ENCODE measurements around the gene TNFAIP2. TPM values are rescaled to one million over a fixed set of nuclear protein-coding genes. Genes with fewer than 3 reads are reported as not detected.

Gene TNFAIP2
- total and polyA plus RNA-seq, 2 experiments from 2014 or later: 9.9 to 14.1 TPM

GRCh38 chr14:103086771-103087342 is 36.4 kb upstream of the TNFAIP2 start:
- Histone ChIP-seq H4K20me1 (replicated peaks; ENCODE audit: insufficient read depth) (no peaks in the 10 kb centered on the region), H3K4me2 (no peak overlapping the region), H2AFZ (no peak overlapping the region), H3K27ac (ENCODE audit: low read depth) (no peak overlapping the region), H3F3A (replicated peaks; ENCODE audit: low read depth) (no peaks in the 10 kb centered on the region), H3K9me2 (ENCODE audit: insufficient read depth) (peaks cover 7% of the 10 kb centered on the region; the same call in 1 of the 2 replicates), H3K4me3 (no peak overlapping the region), H3K27me3 (ENCODE audit: insufficient read depth) (peaks cover 44% of the 10 kb centered on the region), H3K4me1 (ENCODE audit: insufficient read depth) (peaks cover 6% of the 10 kb centered on the region), H3K36me3 (ENCODE audit: insufficient read depth) (no peaks in the 10 kb centered on the region), H3K79me2 (replicated peaks; ENCODE audit: insufficient read depth) (no peaks in the 10 kb centered on the region)
- Mint-ChIP-seq H3K4me1 (peaks cover 6% of the 10 kb centered on the region; the same call in 2 of the 3 replicates), H3K9me3 (no peaks in the 10 kb centered on the region), H3K27me3 (ENCODE audit: insufficient read depth, low read depth, poor library complexity) (peaks cover 25% of the 10 kb centered on the region), H3K36me3 (ENCODE audit: low read depth) (no peaks in the 10 kb centered on the region), H3K4me3 (no peak overlapping the region), H3K27ac (no peak overlapping the region)
- TF ChIP-seq CTCF (conservative IDR thresholded peaks at IDR 0.05; ENCODE audit: low read depth in 2 of 2) (no peak), NANOG (IDR thresholded peaks at IDR 0.05; ENCODE audit: borderline replicate concordance) (no peak), EZH2phosphoT487 (IDR thresholded peaks at IDR 0.05; ENCODE audit: unreplicated experiment) (no peak)
- DNase-seq (ENCODE audit: low spot score) (no peak), ATAC-seq (no peak)

- 0 out of 2 replicates have a peak, but pooled peaks cover 4% of the 10 kb centered on the region for H3F3A ChIP-seq (replicated peaks; ENCODE audit: low read depth)
- DNase-seq (ENCODE audit: low spot score) (peak; percentile 53), ATAC-seq (peak; percentile 3; the same call in 2 of the 3 replicates)
- no peaks in the 10 kb centered on the region for H4K20me1 ChIP-seq (replicated peaks; ENCODE audit: insufficient read depth)
- 0 out of 2 replicates have a peak, but pooled peaks cover 2% of the 10 kb centered on the region for H3K9me2 ChIP-seq (ENCODE audit: insufficient read depth)
- H3K4me1 Mint-ChIP-seq: peaks cover 6% of the 10 kb centered on the region; the same call in 2 of the 3 replicates
- H3K27me3 Mint-ChIP-seq (ENCODE audit: insufficient read depth, low read depth, poor library complexity): peaks cover 27% of the 10 kb centered on the region
- no peak overlapping the region for H3K27ac Mint-ChIP-seq
- H3K4me1 ChIP-seq (ENCODE audit: insufficient read depth): peaks cover 6% of the 10 kb centered on the region
- no peak for TF ChIP-seq EZH2 (IDR thresholded peaks at IDR 0.05; ENCODE audit: low read depth, unreplicated experiment)
- no peak for TF ChIP-seq STAT1 (IDR thresholded peaks at IDR 0.05; ENCODE audit: unreplicated experiment)
- no peak for TF ChIP-seq ZNF114 (CRISPR knock-in tag; IDR thresholded peaks at IDR 0.05)
- TF ChIP-seq ZNF331 (CRISPR knock-in tag; IDR thresholded peaks at IDR 0.05; ENCODE audit: low read depth): no peak
- TF ChIP-seq EZH2phosphoT487 (IDR thresholded peaks at IDR 0.05; ENCODE audit: unreplicated experiment): no peak
- no peak for TF ChIP-seq ETS1 (IDR thresholded peaks at IDR 0.05)
- no peak for TF ChIP-seq CTCF (conservative IDR thresholded peaks at IDR 0.05; ENCODE audit: low read depth in 2 of 2)
- no peak overlapping the region for H3K27ac ChIP-seq (ENCODE audit: low read depth)
- no peaks in the 10 kb centered on the region for H3K9me3 Mint-ChIP-seq
- H3K4me2 ChIP-seq: no peak overlapping the region
- H3K4me3 ChIP-seq: no peak overlapping the region
- H3K36me3 ChIP-seq (ENCODE audit: insufficient read depth): no peaks in the 10 kb centered on the region
- no peak overlapping the region for H2AFZ ChIP-seq
- no peaks in the 10 kb centered on the region for H3K79me2 ChIP-seq (replicated peaks; ENCODE audit: insufficient read depth)
- no peaks in the 10 kb centered on the region for H3K36me3 Mint-ChIP-seq (ENCODE audit: low read depth)
- peaks cover 44% of the 10 kb centered on the region for H3K27me3 ChIP-seq (ENCODE audit: insufficient read depth)
- no peak overlapping the region for H3K4me3 Mint-ChIP-seq
These were observed 35.9 kb upstream of the TNFAIP2 start for GRCh38 chr14:103087343-103087835.

Measured in GM23338 (cell line).